ENCODE results near the gene NLGN4X.

NLGN4X gene

GRCh38 chrX:6244666-6245065, 16.0 kb upstream of the NLGN4X start:
- H3K79me2 ChIP-seq (ENCODE audit: low read length) = no peaks in the 10 kb centered on the region
- H3K27me3 ChIP-seq (ENCODE audit: low read depth, low read length) = no peaks in the 10 kb centered on the region
- no peaks in the 10 kb centered on the region for H3K4me1 ChIP-seq (ENCODE audit: low read length)
- H3K4me2 ChIP-seq (ENCODE audit: low read length) = no peak overlapping the region
- H3K36me3 ChIP-seq (replicated peaks; ENCODE audit: low read depth, low read length) = no peaks in the 10 kb centered on the region
- no peak overlapping the region for H3K9ac ChIP-seq (ENCODE audit: low read length)
- H4K20me1 ChIP-seq (ENCODE audit: insufficient read depth, low read length) = no peaks in the 10 kb centered on the region
- TF ChIP-seq EZH2phosphoT487 (IDR thresholded peaks at IDR 0.05; ENCODE audit: low read depth) = no peak
- no peak for TF ChIP-seq CTCF (IDR thresholded peaks at IDR 0.05; ENCODE audit: low read depth, low read length)
- H3K27ac ChIP-seq (ENCODE audit: low read length) = no peak overlapping the region
- no peak overlapping the region for H2AFZ ChIP-seq (ENCODE audit: low read depth, low read length)
- H3K4me3 ChIP-seq (ENCODE audit: low read length) = no peak overlapping the region
- H3K9me3 ChIP-seq (ENCODE audit: insufficient read depth, low read length) = no peaks in the 10 kb centered on the region

DNA sequence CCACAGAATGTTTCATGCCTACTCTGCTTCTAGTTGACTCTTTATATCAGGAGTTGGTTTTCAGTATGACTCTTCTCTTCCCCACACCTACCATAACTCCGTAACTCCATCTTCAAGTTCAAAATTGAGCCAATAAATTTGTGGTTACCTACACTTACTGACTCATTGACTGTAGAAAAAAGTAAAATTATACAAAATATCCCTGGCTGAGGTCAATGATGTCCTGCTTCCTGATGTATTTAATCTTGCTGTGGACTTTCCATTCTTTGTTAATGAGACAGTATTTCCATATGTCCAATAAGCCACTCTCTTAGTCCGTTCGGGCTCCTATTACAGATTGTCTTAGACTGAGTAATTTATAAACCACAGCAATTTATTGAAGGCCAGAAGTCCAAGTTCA, 9.9 kb upstream of the NLGN4X start:
- Histone ChIP-seq H3K36me3 (replicated peaks; ENCODE audit: low read depth, low read length) (no peaks in the 10 kb centered on the region), H3K9me3 (ENCODE audit: insufficient read depth, low read length) (no peaks in the 10 kb centered on the region), H4K20me1 (ENCODE audit: insufficient read depth, low read length) (no peaks in the 10 kb centered on the region), H3K27ac (ENCODE audit: low read length) (no peak overlapping the region), H3K4me3 (ENCODE audit: low read length) (no peak overlapping the region), H3K9ac (ENCODE audit: low read length) (no peak overlapping the region), H3K27me3 (ENCODE audit: low read depth, low read length) (no peaks in the 10 kb centered on the region), H3K4me1 (ENCODE audit: low read length) (no peaks in the 10 kb centered on the region), H3K79me2 (ENCODE audit: low read length) (no peaks in the 10 kb centered on the region), H3K4me2 (ENCODE audit: low read length) (no peak overlapping the region), H2AFZ (ENCODE audit: low read depth, low read length) (no peak overlapping the region)
- TF ChIP-seq EZH2phosphoT487 (IDR thresholded peaks at IDR 0.05; ENCODE audit: low read depth) = no peak
- TF ChIP-seq CTCF (IDR thresholded peaks at IDR 0.05; ENCODE audit: low read depth, low read length) = no peak

DNA sequence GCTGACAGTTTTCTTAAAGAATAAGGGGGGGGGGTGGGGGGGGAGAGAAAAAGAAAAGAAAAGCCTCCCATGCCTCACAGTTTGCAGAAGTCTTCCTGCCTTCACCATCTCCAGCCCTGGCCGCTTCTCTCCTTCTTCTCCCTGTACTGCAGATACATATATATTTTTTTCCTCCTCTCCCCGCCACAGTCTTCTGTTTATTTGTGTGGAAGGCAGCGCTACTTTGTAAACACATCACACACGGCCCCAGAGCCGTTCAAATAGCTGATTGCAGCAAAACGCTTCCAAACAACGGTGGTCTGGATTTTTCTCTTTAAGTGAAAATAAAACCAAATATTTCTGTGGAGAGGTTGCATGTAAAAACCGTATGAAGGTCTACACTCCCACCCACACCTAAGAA, 732 bp downstream of the NLGN4X start:
- Histone ChIP-seq H3K79me2 (ENCODE audit: low read length) (no peaks in the 10 kb centered on the region), H3K4me3 (ENCODE audit: low read length) (no peak overlapping the region), H3K27ac (ENCODE audit: low read length) (no peak overlapping the region), H3K36me3 (replicated peaks; ENCODE audit: low read depth, low read length) (no peaks in the 10 kb centered on the region), H4K20me1 (ENCODE audit: insufficient read depth, low read length) (no peaks in the 10 kb centered on the region), H3K9me3 (ENCODE audit: insufficient read depth, low read length) (no peaks in the 10 kb centered on the region), H2AFZ (ENCODE audit: low read depth, low read length) (no peak overlapping the region), H3K4me2 (ENCODE audit: low read length) (no peak overlapping the region), H3K9ac (ENCODE audit: low read length) (no peak overlapping the region), H3K4me1 (ENCODE audit: low read length) (no peaks in the 10 kb centered on the region), H3K27me3 (ENCODE audit: low read depth, low read length) (no peaks in the 10 kb centered on the region)
- TF ChIP-seq EZH2phosphoT487 (IDR thresholded peaks at IDR 0.05; ENCODE audit: low read depth) = no peak
- no peak for TF ChIP-seq CTCF (IDR thresholded peaks at IDR 0.05; ENCODE audit: low read depth, low read length)

DNA sequence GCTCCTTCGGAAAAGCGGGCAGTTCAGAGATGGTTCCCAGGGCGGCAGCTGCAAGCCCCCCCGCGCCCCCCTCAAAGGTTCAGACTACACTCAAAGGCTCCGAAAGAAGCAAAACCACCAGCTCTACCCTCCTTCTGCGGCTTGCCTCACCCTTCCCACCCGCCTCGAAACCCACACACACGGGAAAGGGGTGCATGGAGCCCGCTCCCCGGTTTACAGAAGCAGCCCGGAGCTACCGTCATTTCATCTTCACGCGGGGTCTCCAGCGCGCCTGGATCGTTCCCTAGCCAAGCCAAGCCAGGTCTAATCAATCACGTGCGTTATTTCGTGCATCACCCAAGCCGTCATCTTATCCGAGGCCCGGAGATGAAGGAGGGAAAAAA, 1.2 kb downstream of the NLGN4X start:
- H4K20me1 ChIP-seq (ENCODE audit: insufficient read depth, low read length) = no peaks in the 10 kb centered on the region
- TF ChIP-seq EZH2phosphoT487 (IDR thresholded peaks at IDR 0.05; ENCODE audit: low read depth) (no peak), CTCF (IDR thresholded peaks at IDR 0.05; ENCODE audit: low read depth, low read length) (no peak)
- no peak overlapping the region for H2AFZ ChIP-seq (ENCODE audit: low read depth, low read length)
- no peaks in the 10 kb centered on the region for H3K79me2 ChIP-seq (ENCODE audit: low read length)
- no peaks in the 10 kb centered on the region for H3K27me3 ChIP-seq (ENCODE audit: low read depth, low read length)
- H3K4me1 ChIP-seq (ENCODE audit: low read length) = no peaks in the 10 kb centered on the region
- no peak overlapping the region for H3K4me2 ChIP-seq (ENCODE audit: low read length)
- no peak overlapping the region for H3K4me3 ChIP-seq (ENCODE audit: low read length)
- no peaks in the 10 kb centered on the region for H3K9me3 ChIP-seq (ENCODE audit: insufficient read depth, low read length)
- no peak overlapping the region for H3K9ac ChIP-seq (ENCODE audit: low read length)
- no peak overlapping the region for H3K27ac ChIP-seq (ENCODE audit: low read length)
- H3K36me3 ChIP-seq (replicated peaks; ENCODE audit: low read depth, low read length) = no peaks in the 10 kb centered on the region
